ENCODE measurements around the gene TTC9B.
"Not testable (repeated sequence)": the region's sequence is repeated elsewhere in the genome, so short reads cannot be mapped to it uniquely, and the experiment has no call there.

Gene TTC9B

GRCh38 chr19:40177286-40178070 lies 40.7 kb downstream of the TTC9B start:
- TF ChIP-seq, protein P1, sequence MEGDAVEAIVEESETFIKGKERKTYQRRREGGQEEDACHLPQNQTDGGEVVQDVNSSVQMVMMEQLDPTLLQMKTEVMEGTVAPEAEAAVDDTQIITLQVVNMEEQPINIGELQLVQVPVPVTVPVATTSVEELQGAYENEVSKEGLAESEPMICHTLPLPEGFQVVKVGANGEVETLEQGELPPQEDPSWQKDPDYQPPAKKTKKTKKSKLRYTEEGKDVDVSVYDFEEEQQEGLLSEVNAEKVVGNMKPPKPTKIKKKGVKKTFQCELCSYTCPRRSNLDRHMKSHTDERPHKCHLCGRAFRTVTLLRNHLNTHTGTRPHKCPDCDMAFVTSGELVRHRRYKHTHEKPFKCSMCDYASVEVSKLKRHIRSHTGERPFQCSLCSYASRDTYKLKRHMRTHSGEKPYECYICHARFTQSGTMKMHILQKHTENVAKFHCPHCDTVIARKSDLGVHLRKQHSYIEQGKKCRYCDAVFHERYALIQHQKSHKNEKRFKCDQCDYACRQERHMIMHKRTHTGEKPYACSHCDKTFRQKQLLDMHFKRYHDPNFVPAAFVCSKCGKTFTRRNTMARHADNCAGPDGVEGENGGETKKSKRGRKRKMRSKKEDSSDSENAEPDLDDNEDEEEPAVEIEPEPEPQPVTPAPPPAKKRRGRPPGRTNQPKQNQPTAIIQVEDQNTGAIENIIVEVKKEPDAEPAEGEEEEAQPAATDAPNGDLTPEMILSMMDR (IDR thresholded peaks at IDR 0.05; ENCODE audit: low read depth, low read length, missing control alignments): no peak
- no peak overlapping the region for H3K4me3 ChIP-seq (replicated peaks; ENCODE audit: low read depth, low read length)
- no peak for DNase-seq (ENCODE audit: extremely low read depth, low read depth)

DNA sequence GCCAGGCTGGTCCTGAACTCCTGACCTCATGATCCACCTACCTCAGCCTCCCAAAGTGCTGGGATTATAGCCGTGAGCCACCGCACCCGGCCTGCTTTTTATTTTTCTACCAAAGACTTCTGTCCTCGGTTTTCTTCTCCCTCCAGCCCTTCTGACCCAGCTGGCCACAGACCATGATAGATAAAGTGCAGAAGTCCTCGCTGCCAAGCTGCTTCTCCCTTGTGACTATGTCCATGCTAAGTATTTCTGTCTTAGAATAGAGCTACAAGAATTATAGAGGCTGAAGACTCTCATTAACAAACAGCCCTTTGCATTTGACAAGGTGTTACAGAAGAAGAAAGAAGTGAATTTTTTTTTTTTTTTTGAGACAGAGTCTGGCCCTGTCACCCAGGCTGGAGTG lies 42.4 kb downstream of the TTC9B start:
- TF ChIP-seq, protein P1 (IDR thresholded peaks at IDR 0.05; ENCODE audit: low read depth, low read length, missing control alignments): no peak
- DNase-seq (ENCODE audit: extremely low read depth, low read depth): no peak
- H3K4me3 ChIP-seq (replicated peaks; ENCODE audit: low read depth, low read length): no peak overlapping the region

- TF ChIP-seq, protein P1 (IDR thresholded peaks at IDR 0.05; ENCODE audit: low read depth, low read length, missing control alignments): no peak
- no peak overlapping the region for H3K4me3 ChIP-seq (replicated peaks; ENCODE audit: low read depth, low read length)
- DNase-seq (ENCODE audit: extremely low read depth, low read depth): no peak
Observed at GRCh38 chr19:40174092-40174491, 44.1 kb downstream of the TTC9B start.

DNA sequence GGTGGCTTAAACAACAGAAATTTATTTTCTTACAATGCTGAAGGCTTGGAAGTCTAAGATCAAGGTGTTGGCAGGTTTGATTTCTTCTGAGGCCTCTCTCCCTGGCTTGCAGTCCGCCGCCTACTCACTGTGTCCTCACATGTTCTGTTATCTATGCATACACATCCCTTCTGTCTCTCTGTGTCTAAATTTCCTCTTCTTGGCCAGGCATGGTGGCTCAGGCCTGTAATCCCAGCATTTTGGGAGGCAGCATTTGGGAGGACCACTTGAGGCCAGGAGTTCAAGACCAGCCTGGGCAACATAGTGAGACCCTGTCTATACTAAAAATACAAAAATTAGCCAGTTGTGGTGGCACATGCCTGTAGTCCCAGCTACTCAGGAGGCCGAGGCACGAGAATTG lies 46.9 kb downstream of the TTC9B start:
- not testable (repeated sequence) for DNase-seq (ENCODE audit: extremely low read depth, low read depth); H3K4me3 ChIP-seq (replicated peaks; ENCODE audit: low read depth, low read length)

DNA sequence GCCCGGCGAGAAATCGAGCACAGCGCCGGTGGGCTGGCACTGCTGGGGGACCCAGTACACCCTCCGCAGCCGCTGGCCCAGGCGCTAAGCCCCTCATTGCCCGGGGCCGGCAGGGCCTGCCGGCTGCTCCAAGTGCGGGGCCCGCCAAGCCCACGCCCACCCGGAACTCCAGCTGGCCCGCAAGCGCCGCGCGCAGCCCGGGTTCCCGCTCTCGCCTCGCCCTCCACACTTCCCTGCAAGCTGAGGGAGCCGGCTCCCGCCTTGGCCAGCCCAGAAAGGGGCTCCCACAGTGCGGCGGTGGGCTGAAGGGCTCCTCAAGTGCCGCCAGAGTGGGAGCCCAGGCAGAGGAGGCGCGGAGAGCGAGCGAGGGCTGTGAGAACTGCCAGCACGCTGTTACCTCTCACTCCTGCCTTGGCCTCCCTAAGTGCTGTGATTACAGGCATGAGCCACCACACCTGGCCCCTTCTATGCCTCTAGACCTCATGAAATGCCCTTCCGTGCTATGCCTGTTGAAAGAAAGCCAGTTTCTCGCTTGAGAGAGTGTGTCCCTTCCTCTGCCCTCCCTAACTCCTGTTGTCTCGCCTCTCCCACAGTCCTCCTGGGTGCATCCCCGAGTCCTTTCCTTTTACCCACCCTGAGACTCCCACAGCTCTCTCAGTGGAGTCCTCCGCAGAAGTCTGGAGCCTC lies 47.7 kb downstream of the TTC9B start:
- H3K4me3 ChIP-seq (replicated peaks; ENCODE audit: low read depth, low read length); DNase-seq (ENCODE audit: extremely low read depth, low read depth): not testable (repeated sequence)

DNA sequence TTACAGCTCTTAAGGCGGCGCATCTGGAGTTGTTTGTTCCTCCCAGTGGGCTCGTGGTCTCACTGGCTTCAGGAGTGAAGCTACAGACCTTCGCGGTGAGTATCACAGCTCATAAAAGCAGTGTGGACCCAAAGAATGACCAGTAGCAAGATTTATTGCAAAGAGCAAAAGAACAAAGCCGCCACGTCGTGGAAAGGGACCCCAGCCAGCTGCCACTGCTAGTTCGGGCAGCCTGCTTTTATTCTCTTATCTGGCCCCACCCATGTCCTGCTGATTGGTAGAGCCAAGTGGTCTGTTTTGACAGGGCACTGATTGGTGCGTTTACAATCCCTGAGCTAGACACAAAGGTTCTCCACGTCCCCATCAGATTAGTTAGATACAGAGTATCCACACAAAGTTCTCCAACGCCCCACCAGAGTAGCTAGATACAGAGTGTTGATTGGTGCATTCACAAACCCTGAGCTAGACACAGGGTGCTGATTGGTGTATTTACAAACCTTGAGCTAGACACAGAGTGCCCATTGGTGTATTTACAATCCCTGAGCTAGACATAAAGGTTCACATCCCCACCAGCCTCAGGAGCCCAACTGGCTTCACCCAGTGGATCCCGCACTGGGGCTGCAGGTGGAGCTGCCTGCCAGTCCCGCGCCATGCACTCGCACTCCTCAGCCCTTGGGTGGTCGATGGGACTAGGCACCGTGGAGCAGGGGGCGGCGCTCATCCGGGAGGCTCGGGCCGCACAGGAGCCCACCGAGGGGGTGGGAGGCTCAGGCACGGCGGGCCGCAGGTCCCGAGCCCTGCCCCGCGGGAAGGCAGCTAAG lies 48.5 kb downstream of the TTC9B start:
- not testable (repeated sequence) for DNase-seq (ENCODE audit: extremely low read depth, low read depth)

More for the DNA sequence above, 48.5 kb downstream of the TTC9B start:
- not testable (repeated sequence) for H3K4me3 ChIP-seq (replicated peaks; ENCODE audit: low read depth, low read length)

All from HFF-Myc (cell line).